Adrenal gland (tissue), 5 donors: Measurements from ENCODE around the gene HSPA12A.
A peak's percentile ranks its signal among the peaks of the same experiment; 100 is the strongest.

ENCODE experiments used
- CTCF ChIP-seq, 6 experiments: fragments of 450-650 bp in 4 of 6; fragments of 200-600 bp in 2 of 6; sonication (generic) in 1 of 6; IDR thresholded peaks; 1 replicate in 5 of 6; 2 replicates in 1 of 6; pipeline versions ENCODE4 v1.5.1 to v1.8.0; 2016 to 2021; ENCODE audit warnings: antibody characterized with exemption in 6 of 6, mild to moderate bottlenecking in 2 of 6, moderate library complexity in 1 of 6
- POLR2A ChIP-seq, 2 donors: fragments of 450-650 bp; IDR thresholded peaks; one replicate each; pipeline ENCODE4 v1.6.1; 2017; ENCODE audit warnings: antibody characterized with exemption in 2 of 2, mild to moderate bottlenecking in 2 of 2, moderate library complexity in 1 of 2
- donor health status: DM: no; HTN: no; CAD: no.

DNA sequence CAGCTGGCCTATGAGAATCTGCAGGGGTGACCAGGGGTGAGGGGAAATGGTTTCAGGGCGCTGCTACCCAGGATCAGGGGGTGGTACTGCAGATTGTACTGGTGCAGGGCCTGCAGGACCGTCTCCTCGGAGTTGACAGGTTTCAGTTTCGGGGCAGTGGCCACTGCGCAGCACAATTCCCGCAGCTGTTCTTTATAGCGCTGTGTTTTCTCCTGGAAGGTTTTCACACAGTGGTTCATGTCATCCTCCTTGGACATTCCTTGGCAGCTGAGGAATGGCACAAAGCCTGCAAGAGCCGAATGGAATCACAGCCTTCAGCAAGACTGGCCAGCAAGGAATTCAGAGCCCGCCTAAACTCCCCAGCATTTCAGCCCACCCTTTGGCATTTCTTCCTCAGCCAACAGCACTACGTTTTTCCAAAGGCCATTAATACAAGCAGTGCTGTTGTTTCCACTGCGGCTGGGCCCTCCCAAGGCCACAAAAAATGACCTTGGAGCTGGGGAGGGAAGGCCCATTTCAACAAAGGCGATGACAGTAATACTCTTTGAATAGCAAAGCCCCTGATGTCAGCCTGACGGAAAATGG, 76.7 kb downstream of the HSPA12A start:
- no peak for TF ChIP-seq CTCF (IDR thresholded peaks at IDR 0.05)
- peak in 1 of 2 donors; percentile 28 for TF ChIP-seq POLR2A (IDR thresholded peaks at IDR 0.05)
